H9 (cell line): ENCODE measurements around the gene MGAT5. TPM values are rescaled to one million over a fixed set of nuclear protein-coding genes. Genes with fewer than 3 reads are reported as not detected.

Source experiments
- DNase-seq: peaks from one replicate; pipeline ENCODE4 v3.0.0-alpha.2; 2017
- H2AFZ ChIP-seq: one replicate; pipeline ENCODE4 v1.6.1; 2013; ENCODE audit warnings: mild to moderate bottlenecking, low read length, control low read depth, moderate library complexity
- H2AK5ac ChIP-seq: 2 replicates; pipeline ENCODE4 v1.6.1; 2013; ENCODE audit warnings: low read length, control low read depth, mixed read lengths; ENCODE audit not compliant: insufficient read length
- H2BK120ac ChIP-seq: one replicate; pipeline ENCODE4 v1.6.1; 2013; ENCODE audit warnings: low read depth, mild to moderate bottlenecking, low read length, control low read depth, inconsistent platforms; ENCODE audit not compliant: poor library complexity, severe bottlenecking
- H2BK12ac ChIP-seq: 2 replicates; pipeline ENCODE4 v1.6.1; 2013; ENCODE audit warnings: low read length, control low read depth, mixed read lengths, low read depth; ENCODE audit not compliant: insufficient read length
- H2BK15ac ChIP-seq: 2 replicates; pipeline ENCODE4 v1.6.1; 2013; ENCODE audit warnings: low read depth, low read length, control low read depth
- H2BK20ac ChIP-seq: one replicate; pipeline ENCODE4 v1.6.1; 2013; ENCODE audit warnings: low read depth, mild to moderate bottlenecking, low read length, control low read depth, inconsistent platforms; ENCODE audit not compliant: poor library complexity, severe bottlenecking
- H2BK5ac ChIP-seq: 2 replicates; pipeline ENCODE4 v1.6.1; 2013; ENCODE audit warnings: low read length, control low read depth, mixed read lengths; ENCODE audit not compliant: insufficient read length
- H3K14ac ChIP-seq: 2 replicates; pipeline ENCODE4 v1.6.1; 2013; ENCODE audit warnings: low read length, control low read depth; ENCODE audit not compliant: insufficient read depth
- H3K18ac ChIP-seq: 2 replicates; pipeline ENCODE4 v1.6.1; 2013; ENCODE audit warnings: low read depth, mild to moderate bottlenecking, mixed read lengths, low read length, control low read depth; ENCODE audit not compliant: insufficient read length
- H3K23ac ChIP-seq: 2 replicates; pipeline ENCODE4 v1.6.1; 2013; ENCODE audit warnings: low read length, control low read depth, mixed read lengths, low read depth; ENCODE audit not compliant: insufficient read length
- H3K23me2 ChIP-seq: 2 replicates; pipeline ENCODE4 v1.6.1; 2013; ENCODE audit warnings: low read depth, mild to moderate bottlenecking, mixed read lengths, low read length, control low read depth; ENCODE audit not compliant: insufficient read length, poor library complexity, severe bottlenecking
- H3K27ac ChIP-seq: 2 replicates; pipeline ENCODE4 v1.5.1; 2013; ENCODE audit warnings: low read length, control low read depth, mixed read lengths, low read depth; ENCODE audit not compliant: insufficient read length
- H3K27me3 ChIP-seq: 2 replicates; pipeline ENCODE4 v1.6.1; 2013; ENCODE audit warnings: low read length, control low read depth, inconsistent platforms; ENCODE audit not compliant: insufficient read depth
- H3K4ac ChIP-seq: 2 replicates; pipeline ENCODE4 v1.6.1; 2013; ENCODE audit warnings: low read depth, mild to moderate bottlenecking, control low read depth, inconsistent platforms, low read length, moderate library complexity
- H3K4me1 ChIP-seq: 2 replicates; pipeline ENCODE4 v1.6.1; 2013; ENCODE audit warnings: low read length, control low read depth, inconsistent platforms; ENCODE audit not compliant: insufficient read depth
- H3K4me2 ChIP-seq: 2 replicates; pipeline ENCODE4 v1.6.1; 2013; ENCODE audit warnings: low read length, control low read depth, mixed read lengths; ENCODE audit not compliant: insufficient read length, insufficient read depth
- H3K56ac ChIP-seq: 2 replicates; pipeline ENCODE4 v1.6.1; 2013; ENCODE audit warnings: low read depth, mild to moderate bottlenecking, mixed read lengths, low read length, control low read depth; ENCODE audit not compliant: insufficient read length
- H3K79me1 ChIP-seq: 2 replicates; pipeline ENCODE4 v1.6.1; 2013; ENCODE audit warnings: low read depth, mild to moderate bottlenecking, moderate library complexity, low read length, control low read depth, inconsistent platforms; ENCODE audit not compliant: insufficient read depth, poor library complexity, severe bottlenecking
- H3K79me2 ChIP-seq: 2 replicates; pipeline ENCODE4 v1.6.1; 2013; ENCODE audit warnings: low read length, control low read depth, inconsistent platforms; ENCODE audit not compliant: insufficient read depth
- H3K9ac ChIP-seq: 2 replicates; pipeline ENCODE4 v1.6.1; 2013; ENCODE audit warnings: low read length, control low read depth, mixed read lengths; ENCODE audit not compliant: insufficient read length; ENCODE audit errors: extremely low read depth
- H3K9me3 ChIP-seq: one replicate; pipeline ENCODE4 v1.6.1; 2013; ENCODE audit warnings: low read depth, low read length, inconsistent platforms; ENCODE audit not compliant: control insufficient read depth
- H3T11ph ChIP-seq: one replicate; pipeline ENCODE4 v1.6.1; 2013; ENCODE audit warnings: mild to moderate bottlenecking, low read length, control low read depth, inconsistent platforms
- H4K20me1 ChIP-seq: one replicate; pipeline ENCODE4 v1.6.1; 2013; ENCODE audit not compliant: control insufficient read depth, insufficient read length, insufficient read depth
- H4K5ac ChIP-seq: 2 replicates; pipeline ENCODE4 v1.6.1; 2013; ENCODE audit warnings: low read depth, mild to moderate bottlenecking, mixed read lengths, low read length, control low read depth; ENCODE audit not compliant: insufficient read length
- H4K8ac ChIP-seq: replicated peaks from 2 replicates; pipeline ENCODE4 v1.6.1; 2013; ENCODE audit warnings: low read length, control low read depth, mixed read lengths, low read depth; ENCODE audit not compliant: insufficient read length
- H4K91ac ChIP-seq: 2 replicates; pipeline ENCODE4 v1.6.1; 2013; ENCODE audit warnings: low read depth, mild to moderate bottlenecking, moderate library complexity, mixed read lengths, low read length, control low read depth; ENCODE audit not compliant: insufficient read length
- H3K27ac Mint-ChIP-seq, 3 experiments: 2 replicates in 2 of 3; 3 replicates in 1 of 3; pipeline ENCODE4 v1.8.0; 2020 to 2021; ENCODE audit warnings: mixed read lengths in 3 of 3, mild to moderate bottlenecking in 1 of 3, moderate library complexity in 1 of 3
- H3K27me3 Mint-ChIP-seq: 2 replicates; pipeline ENCODE4 v1.8.0; 2021; ENCODE audit warnings: low read depth, mild to moderate bottlenecking, moderate library complexity, mixed read lengths
- H3K36me3 Mint-ChIP-seq, 3 experiments: 2 replicates in 2 of 3; 3 replicates in 1 of 3; pipeline ENCODE4 v1.8.0; 2020 to 2021; ENCODE audit warnings: low read depth in 3 of 3, mixed read lengths in 3 of 3; ENCODE audit not compliant: insufficient read depth in 1 of 3
- H3K4me1 Mint-ChIP-seq, 2 experiments: 2 replicates each; pipeline ENCODE4 v1.8.0; 2020; ENCODE audit warnings: mixed read lengths in 2 of 2
- H3K4me3 Mint-ChIP-seq, 2 experiments: 2 replicates in 1 of 2; 3 replicates in 1 of 2; pipeline ENCODE4 v1.8.0; 2020 to 2021; ENCODE audit warnings: mild to moderate bottlenecking in 2 of 2, mixed read lengths in 2 of 2, moderate library complexity in 1 of 2
- H3K9me3 Mint-ChIP-seq, 2 experiments: 2 replicates in 1 of 2; 3 replicates in 1 of 2; pipeline ENCODE4 v1.8.0; 2020; ENCODE audit warnings: mild to moderate bottlenecking in 2 of 2, mixed read lengths in 2 of 2, moderate library complexity in 1 of 2
- WGBS: extraction: QIAGEN DNeasy Blood & Tissue Kit; methylation state at CpG from one replicate; pipeline ENCODE4 v1.1.7; 2013; ENCODE audit warnings: missing lambda C conversion rate, low lambda C conversion rate, mixed read lengths; ENCODE audit not compliant: insufficient read length; ENCODE audit errors: extremely low coverage; 5-methylcytosine and 5-hydroxymethylcytosine counted together
- total RNA-seq: library from RNA; stranded (reverse); gene quantifications from 2 replicates; pipeline ENCODE4 v1.2.1, GENCODE V29; 2021
- TF ChIP-seq, protein P1 (sequence below): fragments of 200-600 bp; sonication (generic); conservative IDR thresholded peaks from 3 replicates; pipeline ENCODE4 v1.8.0; 2021; ENCODE audit warnings: antibody characterized with exemption, mild to moderate bottlenecking

The MGAT5 gene
- total RNA-seq, 1 experiment from 2014 or later: 25.7 TPM

DNA sequence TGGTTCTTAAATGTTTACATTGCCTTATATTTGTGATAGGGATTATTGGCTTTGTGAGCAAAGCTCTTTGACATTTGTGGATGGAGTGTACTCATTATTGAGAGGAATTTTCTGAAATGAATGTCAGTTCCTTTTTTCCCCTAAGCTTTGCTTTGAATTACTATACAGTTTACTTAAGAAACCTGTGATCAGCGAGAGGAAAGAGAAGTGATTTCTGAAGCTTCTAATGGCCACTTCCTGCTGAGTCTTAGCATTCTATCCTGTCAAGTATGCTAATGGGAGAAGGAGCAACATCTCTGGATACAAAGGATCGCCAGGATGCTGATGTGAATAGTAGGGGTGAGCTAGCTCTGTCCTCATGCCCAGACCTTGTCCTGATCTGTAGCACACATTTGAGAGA lies 47.8 kb upstream of the MGAT5 start:
- Histone ChIP-seq H3K27ac (no peak overlapping the region), H3K9me3 (no peaks in the 10 kb centered on the region), H2AFZ (no peak overlapping the region), H4K91ac (no peak overlapping the region), H3K23ac (no peak overlapping the region), H2BK120ac (no peak overlapping the region), H3K56ac (no peak overlapping the region), H3K14ac (no peak overlapping the region), H3T11ph (no peak overlapping the region), H2BK12ac (no peak overlapping the region), H2BK15ac (no peak overlapping the region), H3K23me2 (no peaks in the 10 kb centered on the region), H2BK5ac (no peak overlapping the region), H3K4me2 (no peak overlapping the region), H3K9ac (no peak overlapping the region), H3K79me2 (no peaks in the 10 kb centered on the region; the same call in 1 of the 2 replicates), H4K20me1 (no peaks in the 10 kb centered on the region), H2AK5ac (no peak overlapping the region), H3K27me3 (no peaks in the 10 kb centered on the region), H3K79me1 (peaks cover 5% of the 10 kb centered on the region), H4K5ac (no peak overlapping the region), H2BK20ac (no peak overlapping the region), H3K4ac (no peak overlapping the region), H3K4me1 (peaks cover 14% of the 10 kb centered on the region), H3K18ac (no peak overlapping the region), H4K8ac (no peak overlapping the region)
- Mint-ChIP-seq H3K4me3 (no peak overlapping the region), H3K27ac (no peak overlapping the region), H3K9me3 (peaks cover 0 to 2% of the 10 kb centered on the region in 2 experiments; a peak in 3 of 5 replicates), H3K36me3 (peaks cover 0 to 2% (median 0%) of the 10 kb centered on the region in 3 experiments; a peak in 1 of 7 replicates), H3K27me3 (no peaks in the 10 kb centered on the region), H3K4me1 (peaks cover 22 to 29% of the 10 kb centered on the region in 2 experiments)
- TF ChIP-seq, protein P1, sequence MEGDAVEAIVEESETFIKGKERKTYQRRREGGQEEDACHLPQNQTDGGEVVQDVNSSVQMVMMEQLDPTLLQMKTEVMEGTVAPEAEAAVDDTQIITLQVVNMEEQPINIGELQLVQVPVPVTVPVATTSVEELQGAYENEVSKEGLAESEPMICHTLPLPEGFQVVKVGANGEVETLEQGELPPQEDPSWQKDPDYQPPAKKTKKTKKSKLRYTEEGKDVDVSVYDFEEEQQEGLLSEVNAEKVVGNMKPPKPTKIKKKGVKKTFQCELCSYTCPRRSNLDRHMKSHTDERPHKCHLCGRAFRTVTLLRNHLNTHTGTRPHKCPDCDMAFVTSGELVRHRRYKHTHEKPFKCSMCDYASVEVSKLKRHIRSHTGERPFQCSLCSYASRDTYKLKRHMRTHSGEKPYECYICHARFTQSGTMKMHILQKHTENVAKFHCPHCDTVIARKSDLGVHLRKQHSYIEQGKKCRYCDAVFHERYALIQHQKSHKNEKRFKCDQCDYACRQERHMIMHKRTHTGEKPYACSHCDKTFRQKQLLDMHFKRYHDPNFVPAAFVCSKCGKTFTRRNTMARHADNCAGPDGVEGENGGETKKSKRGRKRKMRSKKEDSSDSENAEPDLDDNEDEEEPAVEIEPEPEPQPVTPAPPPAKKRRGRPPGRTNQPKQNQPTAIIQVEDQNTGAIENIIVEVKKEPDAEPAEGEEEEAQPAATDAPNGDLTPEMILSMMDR: no peak
- no peak for DNase-seq
- no CpG with 5 or more reads among the region's 2 CpGs for WGBS
